Skeletal muscle tissue (tissue), 4 donors: ENCODE measurements around the gene MED27. TPM values are rescaled to one million over a fixed set of nuclear protein-coding genes. Genes with fewer than 3 reads are reported as not detected.

Source experiments
- H3K27ac ChIP-seq: one replicate; pipeline ENCODE4 v1.7.0; 2013; ENCODE audit warnings: mild to moderate bottlenecking, low read depth, low read length, inconsistent platforms
- H3K27me3 ChIP-seq, 3 donors: one replicate each; pipeline ENCODE4 v1.7.0; 2013; ENCODE audit warnings: low read length in 3 of 3; ENCODE audit not compliant: control insufficient read depth in 3 of 3, insufficient read depth in 3 of 3
- H3K36me3 ChIP-seq, 3 donors: one replicate each; pipeline ENCODE4 v1.7.0; 2013; ENCODE audit warnings: low read length in 3 of 3; ENCODE audit not compliant: control insufficient read depth in 3 of 3, insufficient read depth in 3 of 3
- H3K4me1 ChIP-seq, 3 donors: one replicate each; pipeline ENCODE4 v1.7.0; 2013; ENCODE audit warnings: low read length in 3 of 3, mild to moderate bottlenecking in 3 of 3; ENCODE audit not compliant: control insufficient read depth in 3 of 3, insufficient read depth in 3 of 3
- H3K4me3 ChIP-seq, 3 donors: one replicate each; pipeline ENCODE4 v1.7.0; 2013; ENCODE audit warnings: low read length in 3 of 3
- H3K9ac ChIP-seq, 3 donors: one replicate each; pipeline ENCODE4 v1.7.0; 2013; ENCODE audit warnings: low read length in 3 of 3, mild to moderate bottlenecking in 3 of 3, moderate library complexity in 2 of 3, low read depth in 1 of 3
- H3K9me3 ChIP-seq, 3 donors: one replicate each; pipeline ENCODE4 v1.7.0; 2013; ENCODE audit warnings: low read length in 3 of 3; ENCODE audit not compliant: control insufficient read depth in 3 of 3
- total RNA-seq: library from RNA; depleted of rRNA; stranded (reverse); fragments of >200 nt; gene quantifications from one replicate; pipeline ENCODE4 v1.2.3, GENCODE V29; 2014
- donor health status: Osteomylitis.

The MED27 gene
- total RNA-seq, 1 donor from 2014 or later = 6.3 TPM

- no peak overlapping the region for H3K27ac ChIP-seq
- H3K4me1 ChIP-seq = no peaks in the 10 kb centered on the region
- H3K4me3 ChIP-seq = no peak overlapping the region
- peaks cover 0 to 2% (median 0%) of the 10 kb centered on the region in 3 donors for H3K36me3 ChIP-seq
- H3K27me3 ChIP-seq = peaks cover 16 to 46% (median 37%) of the 10 kb centered on the region in 3 donors
- H3K9me3 ChIP-seq = peaks cover 10 to 17% (median 12%) of the 10 kb centered on the region in 3 donors
- H3K9ac ChIP-seq = no peak overlapping the region
These were observed 248.1 kb downstream of the MED27 start for GRCh38 chr9:131831380-131832165.

- H3K9ac ChIP-seq = no peak overlapping the region
- H3K9me3 ChIP-seq = peaks cover 0 to 3% (median 2%) of the 10 kb centered on the region in 3 donors
- H3K4me1 ChIP-seq = no peaks in the 10 kb centered on the region
- no peak overlapping the region for H3K27ac ChIP-seq
- no peak overlapping the region for H3K4me3 ChIP-seq
- H3K36me3 ChIP-seq = no peaks in the 10 kb centered on the region
- H3K27me3 ChIP-seq = peaks cover 32 to 53% (median 49%) of the 10 kb centered on the region in 3 donors
These were observed 251.8 kb downstream of the MED27 start for GRCh38 chr9:131827821-131828369.

GRCh38 chr9:131826966-131827525 is 252.6 kb downstream of the MED27 start:
- H3K27me3 ChIP-seq = peaks cover 32 to 54% (median 51%) of the 10 kb centered on the region in 3 donors
- no peak overlapping the region for H3K4me3 ChIP-seq
- no peak overlapping the region for H3K9ac ChIP-seq
- no peak overlapping the region for H3K27ac ChIP-seq
- H3K4me1 ChIP-seq = no peaks in the 10 kb centered on the region
- H3K36me3 ChIP-seq = no peaks in the 10 kb centered on the region
- peaks cover 0 to 3% (median 1%) of the 10 kb centered on the region in 3 donors for H3K9me3 ChIP-seq

DNA sequence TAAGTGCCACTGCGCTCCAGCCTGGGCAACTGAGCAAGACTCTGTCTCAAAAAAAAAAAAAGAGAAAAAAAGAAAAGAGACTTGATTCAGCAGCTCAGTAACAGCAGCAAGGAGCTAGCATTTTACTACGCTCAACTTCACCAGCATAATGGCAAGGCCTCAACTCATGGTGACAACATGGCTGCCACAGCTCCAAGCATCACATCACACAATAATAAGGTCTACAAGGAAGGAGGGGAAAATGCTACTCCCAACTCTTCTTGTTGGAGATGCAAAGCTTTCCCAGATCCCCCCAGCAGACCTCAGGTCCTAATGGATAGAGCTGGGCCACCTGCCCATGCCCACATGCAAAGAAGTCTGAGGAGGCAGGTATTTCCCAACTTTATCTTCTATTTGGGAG is 253.6 kb downstream of the MED27 start:
- Histone ChIP-seq H3K4me3 (no peak overlapping the region), H3K9me3 (no peaks in the 10 kb centered on the region), H3K36me3 (no peaks in the 10 kb centered on the region), H3K27me3 (peaks cover 35 to 53% (median 49%) of the 10 kb centered on the region in 3 donors), H3K4me1 (no peaks in the 10 kb centered on the region), H3K9ac (no peak overlapping the region), H3K27ac (no peak overlapping the region)

DNA sequence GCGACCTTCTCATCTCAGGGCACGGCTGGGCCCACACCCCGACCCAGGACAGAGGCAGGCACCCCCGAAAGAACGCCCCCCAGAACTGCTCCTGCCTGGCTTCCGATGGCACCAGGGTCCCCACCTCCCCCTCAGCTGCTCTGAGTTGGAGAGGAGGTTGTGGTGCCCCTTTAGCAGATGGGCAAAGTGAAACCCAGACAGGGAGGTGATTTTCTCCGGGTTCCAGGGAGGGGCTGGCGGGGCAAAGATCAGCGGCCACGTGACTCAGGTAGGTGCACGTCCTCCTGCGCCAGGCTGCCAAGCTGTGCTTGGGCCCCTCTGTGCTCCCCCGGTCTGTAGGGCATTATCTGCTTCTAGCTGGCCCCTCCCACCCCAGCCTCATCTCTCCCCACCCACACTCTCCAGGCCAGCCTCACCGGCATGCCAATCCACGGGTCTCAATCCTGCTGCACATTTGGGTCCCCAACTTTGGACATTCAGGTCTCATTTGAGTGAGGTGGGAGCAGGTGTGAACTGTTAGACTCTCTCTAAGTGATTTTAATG is 254.6 kb downstream of the MED27 start:
- Histone ChIP-seq H3K27ac (no peak overlapping the region), H3K36me3 (no peaks in the 10 kb centered on the region), H3K27me3 (peaks cover 38 to 58% (median 54%) of the 10 kb centered on the region in 3 donors), H3K9me3 (no peaks in the 10 kb centered on the region), H3K4me1 (no peaks in the 10 kb centered on the region), H3K9ac (no peak overlapping the region), H3K4me3 (no peak overlapping the region)

DNA sequence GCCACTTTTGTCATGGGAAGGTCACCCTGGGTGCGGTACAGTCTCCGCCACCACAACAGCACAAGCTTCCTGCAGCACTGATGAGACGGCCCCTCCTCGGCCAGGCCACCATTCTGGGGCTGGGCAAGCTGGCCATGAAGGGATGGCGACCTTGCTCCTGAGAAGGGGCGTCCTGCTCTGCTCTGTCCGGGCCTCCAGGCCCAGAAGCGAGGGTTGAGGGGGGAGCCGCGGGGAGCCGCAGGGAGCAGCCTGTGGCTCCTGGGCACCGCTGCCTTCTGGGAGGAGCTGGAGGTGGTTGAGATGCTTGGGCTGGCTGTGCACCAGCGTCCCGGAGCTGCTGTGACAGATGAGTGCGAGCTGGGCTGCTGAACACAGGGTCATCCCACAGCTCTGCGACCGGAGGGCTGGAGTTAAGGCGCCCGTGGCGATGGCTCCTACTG is 255.5 kb downstream of the MED27 start:
- Histone ChIP-seq H3K27ac (no peak overlapping the region), H3K27me3 (peaks cover 38 to 62% (median 54%) of the 10 kb centered on the region in 3 donors), H3K9me3 (no peaks in the 10 kb centered on the region), H3K4me1 (no peaks in the 10 kb centered on the region), H3K4me3 (no peak overlapping the region), H3K36me3 (no peaks in the 10 kb centered on the region), H3K9ac (no peak overlapping the region)

DNA sequence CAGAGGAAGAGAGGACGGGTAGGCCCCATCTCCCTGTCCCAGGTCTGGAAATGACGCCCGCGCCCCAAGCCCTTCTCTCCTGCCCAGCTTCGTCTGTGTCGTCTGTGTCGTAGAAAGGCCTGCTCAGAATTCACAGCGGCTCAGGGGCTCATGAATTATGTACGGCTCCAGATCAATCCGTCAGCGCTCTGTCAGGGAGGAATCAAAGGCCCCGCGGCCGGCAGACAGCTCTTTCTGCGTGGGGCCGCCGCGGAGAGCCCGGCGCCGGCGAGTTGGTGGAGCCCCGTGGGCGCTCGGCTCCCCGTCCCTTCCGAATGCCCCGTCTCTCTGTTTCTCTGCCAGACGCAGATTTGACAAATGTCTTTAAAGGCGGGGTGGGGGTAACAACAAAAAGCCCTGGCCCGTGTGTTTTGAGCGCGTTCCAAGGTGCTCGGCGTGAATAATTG is 255.9 kb downstream of the MED27 start:
- no peak overlapping the region for H3K4me3 ChIP-seq
- no peaks in the 10 kb centered on the region for H3K4me1 ChIP-seq
- H3K27me3 ChIP-seq = peaks cover 39 to 62% (median 54%) of the 10 kb centered on the region in 3 donors

DNA sequence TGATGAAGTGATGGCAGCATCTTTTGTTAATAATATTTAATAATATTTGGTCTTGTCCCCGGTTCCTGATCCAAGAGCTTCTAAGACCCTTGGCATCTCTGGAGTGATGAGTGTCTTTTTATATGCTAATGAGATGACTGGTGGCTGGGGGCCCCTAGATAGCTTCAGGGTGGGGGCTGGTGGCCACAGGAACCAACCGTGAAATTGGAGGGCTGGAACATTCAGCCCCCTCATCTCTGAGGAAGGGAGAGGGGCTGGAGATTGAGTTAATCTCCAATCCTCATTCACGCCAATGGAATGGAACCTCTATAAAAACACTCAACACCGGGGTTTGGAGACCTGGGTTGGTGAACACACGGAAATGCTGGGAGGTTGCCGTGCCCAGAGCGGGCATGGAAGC is 261.6 kb downstream of the MED27 start:
- peaks cover 33 to 61% (median 55%) of the 10 kb centered on the region in 3 donors for H3K27me3 ChIP-seq
- no peak overlapping the region for H3K9ac ChIP-seq
- H3K4me1 ChIP-seq = no peaks in the 10 kb centered on the region
- no peaks in the 10 kb centered on the region for H3K36me3 ChIP-seq
- no peak overlapping the region for H3K27ac ChIP-seq
- H3K4me3 ChIP-seq = no peak overlapping the region
- H3K9me3 ChIP-seq = no peaks in the 10 kb centered on the region

More for the DNA sequence above, 255.9 kb downstream of the MED27 start:
- H3K27ac ChIP-seq = no peak overlapping the region
- no peaks in the 10 kb centered on the region for H3K36me3 ChIP-seq
- no peak overlapping the region for H3K9ac ChIP-seq
- no peaks in the 10 kb centered on the region for H3K9me3 ChIP-seq

GRCh38 chr9:131817627-131818026 is 262.0 kb downstream of the MED27 start:
- H3K9me3 ChIP-seq = no peaks in the 10 kb centered on the region
- H3K4me3 ChIP-seq = no peak overlapping the region
- H3K27me3 ChIP-seq = peaks cover 37 to 62% (median 53%) of the 10 kb centered on the region in 3 donors
- peaks cover 0 to 2% (median 0%) of the 10 kb centered on the region in 3 donors for H3K4me1 ChIP-seq
- H3K9ac ChIP-seq = no peak overlapping the region
- H3K27ac ChIP-seq = no peak overlapping the region
- no peaks in the 10 kb centered on the region for H3K36me3 ChIP-seq
